Measurements from ENCODE around the gene KRT32.

Gene KRT32

DNA sequence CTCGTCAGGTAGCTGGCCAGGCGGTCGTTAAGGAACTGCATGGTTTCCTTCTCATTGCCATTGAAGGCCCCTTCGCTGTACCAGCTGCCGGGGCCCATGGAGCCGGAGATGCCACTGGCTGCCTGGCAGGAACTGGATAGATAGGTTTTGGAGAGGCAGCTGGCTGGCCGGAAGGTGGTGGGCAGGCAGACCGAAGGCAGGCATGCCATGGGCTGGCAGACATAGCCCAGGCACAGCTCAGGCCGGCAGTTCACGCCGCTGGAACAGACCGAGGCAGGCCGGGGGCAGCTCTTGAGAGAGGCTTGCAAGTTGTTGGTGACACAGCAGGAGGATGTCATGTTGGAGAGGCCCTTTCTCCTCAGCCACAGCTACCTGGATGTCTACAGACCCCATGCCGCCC, at the start of gene KRT32:
TSS of gene KRT32 (minus strand) at position 399 of the 400 bp plus-strand sequence. CDS start at position 338, 61 bp downstream.
- DNase-seq (ENCODE audit: low read depth in 2 of 2), result no peak

DNA sequence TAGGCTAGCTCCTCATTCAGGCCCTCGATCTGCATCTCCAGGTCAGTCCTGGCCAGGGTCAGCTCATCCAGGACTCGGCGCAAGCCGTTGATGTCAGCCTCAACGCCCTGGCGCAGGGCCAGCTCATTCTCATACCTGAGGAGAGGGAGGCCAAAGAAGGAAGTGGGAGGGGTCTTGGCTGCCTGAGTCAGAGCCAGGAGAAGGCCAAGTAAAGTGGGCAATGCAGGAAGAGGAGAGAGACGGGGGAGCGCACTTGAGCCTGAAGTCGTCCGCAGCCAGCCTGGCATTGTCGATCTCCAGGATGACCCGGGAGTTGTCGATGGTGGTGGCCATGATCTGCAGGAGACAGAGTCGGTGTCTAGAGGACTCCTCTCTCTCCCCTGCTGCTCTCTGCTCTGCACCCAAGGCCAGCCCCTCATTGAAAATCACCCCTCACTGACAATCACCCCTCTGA, 49.7 kb upstream of the KRT32 start:
- no peak for DNase-seq (ENCODE audit: low read depth in 2 of 2)

DNA sequence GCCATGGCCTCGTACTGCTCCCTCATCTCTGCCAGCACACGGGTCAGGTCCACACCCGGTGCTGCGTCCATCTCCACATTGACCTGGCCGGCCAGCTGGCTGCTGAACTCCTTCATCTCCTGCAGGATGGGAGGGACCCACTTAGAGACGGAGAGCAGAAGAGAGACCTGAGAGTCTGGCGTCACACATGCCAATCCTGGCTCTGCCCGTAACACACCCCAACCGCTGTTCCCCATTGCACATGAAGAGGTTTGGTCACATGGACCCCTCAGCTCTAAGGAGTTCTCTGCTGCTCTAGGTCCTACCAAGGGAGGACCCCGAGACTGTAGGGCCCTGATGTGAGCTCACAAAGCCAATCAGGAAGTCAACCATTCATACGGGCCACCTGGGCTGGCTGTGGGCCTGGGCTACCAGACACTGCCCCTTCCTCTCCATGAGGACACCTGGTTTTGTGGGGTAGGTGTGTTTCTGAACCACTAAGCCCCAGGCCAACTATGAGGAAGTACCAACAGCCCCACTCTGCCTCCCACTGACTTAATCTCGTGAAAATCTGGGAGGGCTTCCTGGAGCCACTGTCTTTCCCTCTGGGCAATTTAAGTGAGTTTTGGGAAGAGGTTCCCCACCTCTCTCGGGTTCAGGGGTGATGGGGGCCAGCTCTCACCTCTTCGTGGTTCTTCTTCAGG, 49.1 kb upstream of the KRT32 start:
- DNase-seq (ENCODE audit: low read depth in 2 of 2), result no peak

DNA sequence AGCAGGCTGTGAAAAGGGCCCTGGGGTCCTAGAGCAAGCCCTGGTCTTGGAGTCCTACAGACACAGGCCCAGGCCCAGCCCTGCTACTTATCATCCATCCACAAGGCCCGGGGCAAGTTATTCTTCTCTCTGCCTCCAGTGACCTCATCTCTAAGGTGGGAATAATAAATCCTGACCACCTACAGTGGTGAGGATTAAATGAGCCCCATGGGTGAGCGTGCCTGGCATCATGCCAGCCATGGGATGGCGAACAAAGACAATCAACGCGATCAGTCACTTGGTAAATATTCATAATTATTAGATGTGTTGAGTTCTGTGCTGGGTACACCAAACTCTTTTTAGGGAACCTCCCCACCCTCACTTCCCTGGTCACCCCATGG, 46.0 kb upstream of the KRT32 start:
- DNase-seq (ENCODE audit: low read depth in 2 of 2), result no peak

DNA sequence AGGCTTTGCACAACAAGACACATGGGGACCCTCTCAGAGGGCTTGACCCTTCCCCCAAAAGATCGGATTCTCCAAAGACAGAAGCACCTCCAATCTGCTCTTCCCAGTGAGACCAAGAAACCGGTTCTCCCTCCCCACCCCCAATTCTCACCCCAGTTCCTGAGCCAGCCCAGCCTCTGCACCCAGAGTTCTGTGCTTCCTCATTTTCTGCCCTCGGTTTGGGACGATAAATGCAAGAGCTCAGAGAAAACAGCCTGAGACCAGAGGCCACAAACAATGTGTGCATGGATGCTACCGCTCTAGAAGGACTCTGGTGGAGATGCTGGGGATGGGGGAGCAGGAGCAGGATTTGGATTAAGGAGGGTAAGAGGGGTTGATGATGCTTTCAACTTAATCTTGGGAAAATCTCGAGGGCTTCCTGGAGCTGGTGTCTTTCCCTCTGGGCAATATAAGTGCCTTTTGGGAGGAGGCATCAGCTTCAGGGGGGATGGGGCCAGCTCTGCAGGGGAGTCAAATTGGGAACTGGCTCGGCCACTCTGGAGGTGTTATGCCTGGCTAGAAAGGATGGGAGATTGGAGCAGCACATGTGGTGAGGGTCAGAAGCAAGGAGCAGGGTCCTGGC, 45.5 kb upstream of the KRT32 start:
- DNase-seq (ENCODE audit: low read depth in 2 of 2), result no peak

DNA sequence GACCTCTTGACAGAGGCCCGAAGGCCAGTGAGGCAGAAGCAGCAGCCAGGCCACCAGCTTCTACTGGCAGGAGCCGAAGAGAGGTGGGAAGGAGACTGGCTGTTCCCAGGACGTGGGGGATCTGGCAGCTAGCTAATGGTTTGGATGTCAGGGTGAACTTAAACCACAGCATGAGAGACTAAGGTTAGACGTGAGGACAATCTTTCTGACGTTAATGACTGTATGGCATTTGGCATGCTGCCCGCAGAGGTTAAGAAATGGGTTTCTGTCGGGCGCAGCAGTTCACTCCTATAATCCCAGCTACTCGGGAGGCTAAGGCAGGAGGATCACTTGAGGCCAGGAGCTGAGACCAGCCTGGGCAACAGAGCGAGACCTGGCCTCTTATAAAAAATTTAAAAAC, 44.5 kb upstream of the KRT32 start:
- no peak for DNase-seq (ENCODE audit: low read depth in 2 of 2)

DNA sequence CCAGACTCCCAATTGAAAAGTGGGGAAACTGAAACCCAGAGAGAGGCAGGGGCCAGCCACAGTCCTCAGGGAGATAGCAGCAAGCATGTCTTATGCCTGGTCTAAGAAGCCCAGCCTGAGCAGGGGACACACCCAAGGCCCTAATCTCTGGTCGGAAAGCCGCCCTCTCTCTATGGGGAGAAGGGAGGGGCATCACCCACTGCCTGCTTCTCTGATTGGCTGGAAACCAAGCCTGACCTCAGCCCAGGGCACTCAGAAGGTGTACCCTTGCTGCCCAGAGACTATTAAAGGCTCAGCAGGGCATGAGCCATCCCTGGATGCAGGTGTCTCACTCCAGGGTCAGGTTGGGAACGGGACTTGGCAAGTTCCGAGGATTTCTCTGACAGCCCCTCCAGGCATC, 43.9 kb upstream of the KRT32 start:
- no peak for DNase-seq (ENCODE audit: low read depth in 2 of 2)

DNA sequence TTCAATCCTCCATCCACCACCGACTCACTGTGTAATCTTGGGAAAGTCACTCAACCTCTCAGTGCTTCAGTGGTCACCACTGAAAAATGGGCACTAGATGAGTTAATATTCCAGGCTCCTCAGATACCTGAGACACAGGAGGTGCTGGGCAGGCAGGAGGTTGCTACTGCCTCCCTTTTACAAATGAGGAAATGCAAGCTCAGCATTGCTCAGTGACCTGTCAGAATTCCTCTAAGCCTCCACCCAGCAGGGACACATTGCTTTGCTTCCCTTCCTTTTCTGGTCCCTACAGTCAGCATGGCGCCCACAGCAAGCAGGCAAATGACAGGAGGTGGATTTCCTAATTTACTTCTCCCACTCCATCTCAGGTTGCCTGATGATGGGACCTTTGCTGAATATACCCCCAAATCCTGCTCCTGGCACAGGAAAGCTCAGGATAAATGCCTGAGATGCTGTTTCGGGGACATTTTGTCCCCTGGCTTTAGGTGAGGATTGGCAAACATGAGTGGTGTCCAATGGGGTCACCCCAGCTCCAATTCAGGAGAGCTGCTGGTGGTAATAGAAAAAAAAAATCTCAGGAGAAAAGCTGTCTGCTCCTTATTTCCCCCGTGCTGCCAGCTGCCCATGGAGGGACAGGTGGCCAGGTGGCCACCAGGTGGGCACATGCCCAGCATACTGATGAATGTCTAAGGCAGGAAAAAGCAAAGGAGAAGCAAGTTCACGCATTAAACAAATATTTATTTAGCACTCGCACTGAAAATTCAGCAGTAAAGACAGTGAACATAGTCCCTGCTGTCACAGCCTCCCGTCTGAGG, 43.3 kb upstream of the KRT32 start:
- no peak for DNase-seq (ENCODE audit: low read depth in 2 of 2)

DNA sequence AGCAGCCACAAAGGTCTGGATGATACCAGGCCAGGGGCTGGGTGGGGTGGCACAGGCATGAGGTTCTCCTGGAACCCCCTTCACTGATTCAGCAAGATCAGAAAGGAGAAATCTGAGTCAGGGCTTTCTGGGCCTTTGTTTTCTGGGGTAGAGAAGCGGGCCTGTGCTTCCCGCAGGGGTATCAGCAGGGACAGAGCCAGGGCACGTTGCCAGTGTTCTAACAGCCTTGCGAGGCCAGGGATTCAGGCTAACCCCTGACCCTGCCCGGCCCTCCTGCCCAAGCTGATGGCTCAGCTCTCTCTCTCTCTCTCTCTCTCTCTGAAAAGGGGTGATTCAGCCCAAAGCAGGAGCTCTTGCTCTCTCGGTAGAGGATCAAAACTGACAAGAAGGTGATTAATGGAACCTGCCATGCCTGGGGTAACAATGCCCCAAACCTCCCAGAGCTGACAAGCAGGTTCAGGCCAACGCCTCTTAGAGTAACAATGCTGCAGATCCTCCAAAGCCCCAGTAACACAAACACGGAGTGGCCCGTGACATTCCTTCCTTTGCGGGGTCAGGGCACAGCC, 40.2 kb upstream of the KRT32 start:
- no peak for DNase-seq (ENCODE audit: low read depth in 2 of 2)

DNA sequence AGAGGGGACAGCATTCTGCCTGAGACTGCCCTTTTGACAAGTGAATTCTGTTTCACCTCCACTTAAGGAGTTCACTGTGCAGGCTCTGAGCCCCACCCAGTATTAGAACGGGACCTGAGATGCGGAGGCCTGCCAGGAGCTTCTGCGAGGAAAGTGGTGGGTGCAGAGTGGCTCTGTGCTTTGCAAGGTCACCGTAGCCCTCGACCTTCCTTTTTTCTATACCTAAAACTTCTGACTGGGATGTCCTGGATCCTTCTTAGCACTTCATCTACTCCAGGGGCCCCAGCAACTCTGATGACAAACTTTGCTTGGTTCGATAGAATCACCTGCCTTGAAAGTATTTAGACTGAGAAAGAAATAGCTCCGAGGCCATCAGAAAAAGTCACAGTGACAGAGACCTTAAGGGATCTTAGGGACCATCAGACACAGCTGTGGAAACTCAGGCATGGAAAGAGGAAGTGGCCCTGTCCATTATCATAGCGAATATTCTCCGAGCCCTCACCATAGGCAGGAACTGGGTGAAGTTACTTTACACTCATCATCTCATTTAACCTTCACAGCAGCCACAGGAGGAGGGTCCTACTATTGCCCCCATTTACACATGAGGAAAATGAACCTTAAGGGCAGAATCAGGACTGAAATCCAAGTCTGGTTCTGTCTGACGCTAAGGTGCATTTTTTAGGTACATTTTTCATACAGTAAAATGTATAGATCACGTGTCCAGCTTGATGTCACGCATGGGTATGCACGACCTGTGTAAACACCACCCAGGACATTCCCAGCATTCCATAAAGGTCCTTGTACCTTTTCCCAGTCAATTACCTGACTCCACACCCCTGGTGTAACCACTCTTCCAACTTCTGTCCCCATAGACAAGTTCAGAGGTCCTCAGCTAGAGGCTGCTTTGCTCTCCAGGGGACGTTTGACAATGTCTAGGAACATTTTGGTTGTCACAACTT, 38.9 kb upstream of the KRT32 start:
- DNase-seq (ENCODE audit: low read depth in 2 of 2), result no peak

DNA sequence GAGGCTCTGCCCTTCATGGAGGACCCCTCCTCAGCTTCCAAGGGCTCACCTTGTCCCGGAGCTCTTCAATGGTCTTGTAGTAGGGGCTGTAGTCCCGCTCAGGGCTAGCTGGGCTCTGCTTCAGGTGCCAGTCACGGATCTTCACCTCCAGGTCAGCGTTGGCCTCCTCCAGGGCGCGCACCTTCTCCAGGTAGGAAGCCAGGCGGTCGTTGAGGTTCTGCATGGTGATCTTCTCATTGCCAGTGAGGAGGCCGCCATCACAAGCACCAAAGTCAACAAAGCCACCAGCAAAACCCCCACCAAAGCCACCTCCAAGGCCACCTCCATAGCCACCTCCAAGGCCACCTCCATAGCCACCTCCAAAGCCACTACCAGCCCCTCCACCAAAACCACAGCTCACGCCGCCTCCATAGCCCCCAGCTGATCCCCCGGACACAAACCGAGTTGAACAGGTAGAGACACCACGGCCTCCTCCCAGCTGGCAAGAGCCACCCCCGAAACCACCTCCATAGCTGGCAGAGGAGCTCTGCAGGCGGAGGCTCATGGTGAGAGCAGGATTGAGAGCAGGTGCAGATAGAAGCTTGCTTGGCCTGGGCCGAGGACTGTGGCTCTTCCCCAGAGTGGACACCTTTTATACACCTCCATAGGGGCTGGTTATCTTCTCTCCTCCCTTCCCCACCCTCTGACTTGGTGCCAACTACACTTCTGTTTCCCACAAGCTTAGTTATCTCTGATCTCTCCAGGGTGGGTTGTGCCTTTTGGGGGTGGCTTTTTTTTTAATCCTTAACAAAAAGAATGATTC, 38.0 kb upstream of the KRT32 start, which contains the start of gene KRT13:
TSS of gene KRT13 (minus strand) at position 606 of the 802 bp plus-strand sequence. CDS start at position 544, 62 bp downstream.
- DNase-seq (ENCODE audit: low read depth in 2 of 2), result no peak

DNA sequence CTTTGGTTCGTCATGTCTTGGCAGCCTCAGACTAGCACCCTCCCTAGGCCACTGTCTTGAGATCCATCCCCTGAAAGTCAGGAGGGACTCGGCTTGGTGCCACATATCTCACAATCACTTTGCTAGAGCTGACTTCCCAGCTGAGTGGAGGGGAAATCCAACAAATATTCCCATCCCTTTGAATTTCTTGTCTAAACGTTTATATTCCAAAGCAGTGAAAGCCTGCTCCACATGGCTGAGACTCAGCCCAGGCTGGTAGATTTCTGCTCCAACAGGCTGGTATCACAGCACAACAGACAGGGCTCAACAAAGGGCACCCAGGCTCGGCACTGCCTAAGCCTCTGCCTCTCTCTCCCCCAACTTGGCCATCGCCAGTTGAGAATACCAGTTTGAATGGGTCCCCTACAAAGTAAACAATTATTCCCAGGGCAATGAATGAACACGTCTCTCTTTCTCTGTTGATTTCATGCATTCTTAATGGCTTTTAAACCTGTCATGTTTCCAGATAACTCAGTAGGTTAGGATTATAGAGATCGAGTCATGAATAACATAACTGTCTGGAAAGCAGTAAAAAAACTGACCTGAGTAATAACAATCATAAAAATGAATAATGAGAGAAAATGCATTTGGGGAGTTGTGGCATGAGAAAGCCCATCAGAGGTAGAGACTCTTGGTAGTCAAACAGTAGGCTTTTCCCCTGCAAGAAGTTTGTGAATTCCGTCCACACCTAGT, 37.2 kb upstream of the KRT32 start:
- no peak for DNase-seq (ENCODE audit: low read depth in 2 of 2)

DNA sequence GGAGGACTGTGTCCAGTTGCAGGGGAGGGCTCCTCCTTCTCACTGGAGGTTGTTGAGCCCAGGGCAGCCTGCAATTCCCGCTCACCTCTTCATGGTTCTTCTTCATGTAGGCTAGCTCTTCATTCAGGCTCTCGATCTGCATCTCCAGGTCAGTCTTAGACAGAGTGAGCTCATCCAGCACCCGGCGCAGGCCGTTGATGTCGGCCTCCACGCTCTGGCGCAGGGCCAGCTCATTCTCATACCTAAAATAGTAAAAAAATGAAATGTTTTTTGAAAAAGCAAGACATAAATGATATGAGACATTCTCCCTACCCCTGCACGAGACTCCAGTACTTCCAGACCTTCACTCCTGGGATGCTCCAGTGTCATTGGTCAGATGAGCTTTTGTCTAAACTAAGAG, 36.0 kb upstream of the KRT32 start:
- no peak for DNase-seq (ENCODE audit: low read depth in 2 of 2)

DNA sequence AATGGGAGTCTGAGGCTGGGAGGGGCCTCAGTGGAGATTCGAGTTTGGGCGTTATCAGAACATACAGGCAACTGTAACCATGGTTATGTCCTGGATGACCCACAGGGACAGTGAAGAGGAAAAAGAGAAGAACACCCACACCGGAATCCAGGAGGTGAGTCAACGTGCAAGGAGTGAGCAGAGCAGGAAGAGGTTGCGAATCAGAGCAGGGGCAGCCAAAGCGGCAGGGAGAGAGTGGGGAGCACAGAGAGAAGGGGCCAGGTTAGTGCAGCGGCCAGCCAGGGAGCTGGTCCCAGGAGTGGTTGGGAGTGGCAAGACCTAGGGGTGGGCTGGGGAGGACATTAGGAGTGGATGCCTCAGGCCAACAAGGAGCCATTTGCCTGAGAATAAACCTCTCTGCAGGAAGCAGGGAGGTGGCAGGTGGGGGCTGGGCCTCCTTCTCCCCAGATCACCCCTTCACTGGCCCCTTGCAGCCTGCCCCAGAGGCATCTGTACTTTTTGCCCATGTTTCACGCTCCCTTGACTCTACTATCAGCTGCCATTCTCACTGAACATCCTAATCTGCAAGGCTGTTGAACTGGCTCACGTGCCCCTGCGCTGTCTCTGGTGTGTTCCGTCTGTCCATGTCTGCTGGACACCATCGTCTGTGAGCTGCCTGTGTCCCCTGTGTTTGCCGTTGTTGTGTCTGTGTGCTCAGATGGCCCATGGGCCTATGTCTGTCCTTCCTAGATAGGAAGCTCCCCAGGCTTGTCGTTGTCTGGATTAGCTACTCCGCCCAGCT, 33.1 kb upstream of the KRT32 start:
- no peak for DNase-seq (ENCODE audit: low read depth in 2 of 2)

DNA sequence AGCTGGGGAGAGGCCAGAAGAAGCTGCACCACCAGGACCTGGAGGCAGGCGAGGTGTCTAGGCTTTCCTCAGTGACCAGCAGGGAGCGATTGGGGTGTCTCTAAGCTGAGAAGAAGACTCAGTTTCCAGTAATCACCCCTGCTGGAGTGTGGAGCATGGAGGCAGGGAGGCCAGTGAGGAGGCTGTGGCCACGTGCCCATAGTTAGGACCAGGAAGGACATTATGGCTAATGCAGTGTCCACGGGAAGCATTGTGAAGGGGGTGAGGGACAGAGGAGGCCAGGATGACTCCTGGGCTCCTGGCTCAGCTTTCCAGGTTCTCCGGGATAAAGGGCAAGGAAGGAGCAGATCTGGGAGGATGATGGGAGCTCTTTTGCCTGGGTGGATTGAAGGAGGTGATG, 32.5 kb upstream of the KRT32 start:
- no peak for DNase-seq (ENCODE audit: low read depth in 2 of 2)

DNA sequence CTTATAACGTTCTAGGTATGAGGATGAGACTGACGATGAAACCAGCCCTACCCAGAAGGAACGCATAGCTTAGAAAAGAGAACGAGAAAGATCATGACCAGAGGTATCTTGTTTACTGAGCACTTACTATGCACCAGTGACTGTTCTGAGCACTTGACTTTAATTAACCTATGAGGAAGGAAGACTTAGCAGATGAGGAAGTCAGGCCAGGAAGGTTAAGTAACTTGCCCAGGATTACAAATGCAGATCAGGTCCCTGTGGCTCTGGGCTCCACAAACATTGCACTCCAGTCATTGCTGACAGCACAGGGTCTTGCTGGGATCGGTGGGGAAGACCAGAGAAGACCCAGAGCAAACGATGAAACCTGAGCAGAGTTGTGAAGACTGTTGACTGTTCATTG, 31.1 kb upstream of the KRT32 start:
- DNase-seq (ENCODE audit: low read depth in 2 of 2), result no peak

DNA sequence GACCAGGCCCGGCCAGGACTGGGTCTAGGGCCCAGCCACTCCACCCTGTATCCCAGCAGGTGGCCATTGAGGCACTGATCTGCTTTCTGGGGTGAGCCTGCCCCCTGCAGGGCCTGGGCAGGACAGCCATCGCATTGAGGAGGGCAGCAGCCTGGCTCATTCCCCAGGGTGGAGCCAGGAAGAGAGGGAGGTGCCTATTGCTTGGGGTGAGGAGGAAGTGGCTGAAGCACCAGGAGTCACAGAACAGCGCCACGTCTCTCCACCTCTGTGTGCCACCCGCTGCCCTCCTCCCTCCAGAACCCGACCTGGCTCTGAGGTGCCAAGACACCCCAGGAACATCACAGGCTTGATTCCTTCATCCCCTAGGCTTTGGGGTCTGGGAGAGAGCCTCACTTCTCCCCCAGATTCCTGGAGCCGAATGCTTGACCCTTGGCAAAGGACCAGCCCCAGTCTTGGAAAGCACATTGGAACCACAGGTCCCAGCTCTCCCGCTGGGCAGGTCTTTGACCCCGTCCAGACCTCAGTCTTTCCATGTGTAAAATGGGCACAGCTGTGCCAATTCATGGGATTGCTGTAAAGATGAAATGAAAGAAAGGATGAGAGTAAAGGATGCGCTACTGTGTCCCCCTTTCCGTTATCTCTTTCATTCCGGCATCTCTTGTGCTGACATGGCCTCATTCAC, 29.8 kb upstream of the KRT32 start:
- peak in 1 of 2 donors; percentile 3 for DNase-seq (ENCODE audit: low read depth in 2 of 2)

DNA sequence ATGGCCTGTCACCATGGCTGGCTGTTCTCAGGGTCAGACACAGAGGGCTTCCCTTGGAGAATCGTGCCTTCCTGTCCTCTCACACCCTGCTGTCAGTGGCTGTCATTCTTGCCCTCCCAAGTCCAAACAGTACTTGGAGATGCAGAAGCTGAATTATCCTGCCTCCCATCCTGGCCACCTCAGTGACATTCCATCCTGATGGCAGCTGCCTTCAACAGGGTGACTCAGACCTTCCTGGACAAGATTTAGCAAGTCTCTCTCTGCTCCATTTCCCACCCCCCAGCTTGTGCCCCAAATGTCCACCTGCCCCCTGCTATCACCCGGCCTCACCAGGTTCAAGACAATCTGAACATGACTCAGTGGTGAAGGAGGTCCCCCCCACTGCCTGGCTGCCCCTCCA, 27.3 kb upstream of the KRT32 start:
- no peak for DNase-seq (ENCODE audit: low read depth in 2 of 2)
